HUES48 (cell line): ENCODE results near the gene MPLKIP.

ENCODE experiments used
- H3K27ac ChIP-seq: one replicate; pipeline ENCODE4 v1.7.0; 2013; ENCODE audit warnings: low read depth, low read length, inconsistent platforms
- H3K27me3 ChIP-seq: 2 replicates; pipeline ENCODE4 v1.6.1; 2013; ENCODE audit warnings: mild to moderate bottlenecking, low read length; ENCODE audit not compliant: control insufficient read depth, insufficient read depth
- H3K36me3 ChIP-seq: 2 replicates; pipeline ENCODE4 v1.6.1; 2013; ENCODE audit warnings: low read length; ENCODE audit not compliant: control insufficient read depth, insufficient read depth
- H3K4me1 ChIP-seq: 2 replicates; pipeline ENCODE4 v1.6.1; 2013; ENCODE audit warnings: mild to moderate bottlenecking, low read length; ENCODE audit not compliant: control insufficient read depth, insufficient read depth
- H3K4me3 ChIP-seq: 2 replicates; pipeline ENCODE4 v1.5.1; 2013; ENCODE audit warnings: mild to moderate bottlenecking, low read depth, low read length
- H3K9ac ChIP-seq: 2 replicates; pipeline ENCODE4 v1.6.1; 2013; ENCODE audit warnings: mild to moderate bottlenecking, low read depth, low read length, moderate library complexity
- H3K9me3 ChIP-seq: 2 replicates; pipeline ENCODE4 v1.6.1; 2013; ENCODE audit warnings: low read length; ENCODE audit not compliant: control insufficient read depth, insufficient read depth

Gene MPLKIP

DNA sequence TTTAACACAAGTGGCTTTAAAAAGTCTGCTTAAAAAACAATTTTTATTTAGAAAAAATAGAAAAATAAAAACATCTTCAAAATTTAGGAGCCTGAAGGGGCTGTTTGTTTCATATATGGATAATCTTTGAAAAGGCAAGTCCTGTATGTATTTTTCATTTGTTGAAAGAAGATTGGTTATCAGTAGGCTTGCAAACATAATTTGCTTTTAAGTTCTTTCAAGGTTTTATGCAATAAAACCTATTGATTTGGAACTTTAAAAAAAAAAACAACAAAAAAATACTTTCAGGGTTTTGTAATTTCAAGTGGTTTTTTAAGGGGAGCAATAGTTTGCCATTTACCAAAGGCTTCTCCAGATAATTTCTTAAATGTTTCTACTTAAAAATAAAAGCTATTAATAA, 35.6 kb downstream of the MPLKIP start:
- no peak overlapping the region for H3K27ac ChIP-seq
- no peak overlapping the region for H3K4me3 ChIP-seq
- no peaks in the 10 kb centered on the region for H3K27me3 ChIP-seq
- H3K9me3 ChIP-seq, result no peaks in the 10 kb centered on the region
- H3K9ac ChIP-seq, result no peak overlapping the region
- H3K36me3 ChIP-seq, result peaks cover 30% of the 10 kb centered on the region
- peaks cover 34% of the 10 kb centered on the region for H3K4me1 ChIP-seq

DNA sequence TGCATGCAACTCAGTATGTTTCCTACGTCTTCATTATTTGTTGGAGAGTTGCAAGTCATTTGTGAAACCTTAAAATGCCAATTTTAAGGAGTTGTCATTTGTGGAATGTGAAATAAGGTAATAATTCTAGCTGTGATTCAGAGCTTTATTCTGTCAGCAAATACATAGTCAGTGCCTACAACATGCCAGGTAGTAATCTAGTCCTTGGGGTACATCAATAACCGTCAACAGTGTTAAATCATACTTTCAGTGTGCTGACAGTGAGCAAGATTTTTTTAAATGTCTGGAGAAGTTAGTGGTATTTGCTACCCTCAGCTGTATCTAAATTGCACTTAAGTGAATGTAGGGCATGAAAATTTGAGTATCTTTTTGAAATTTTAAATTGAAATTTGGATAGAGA, 36.7 kb downstream of the MPLKIP start:
- Histone ChIP-seq H3K27me3 (no peaks in the 10 kb centered on the region), H3K4me1 (peaks cover 34% of the 10 kb centered on the region), H3K36me3 (peaks cover 40% of the 10 kb centered on the region), H3K4me3 (no peak overlapping the region), H3K9ac (no peak overlapping the region), H3K27ac (no peak overlapping the region), H3K9me3 (no peaks in the 10 kb centered on the region)

DNA sequence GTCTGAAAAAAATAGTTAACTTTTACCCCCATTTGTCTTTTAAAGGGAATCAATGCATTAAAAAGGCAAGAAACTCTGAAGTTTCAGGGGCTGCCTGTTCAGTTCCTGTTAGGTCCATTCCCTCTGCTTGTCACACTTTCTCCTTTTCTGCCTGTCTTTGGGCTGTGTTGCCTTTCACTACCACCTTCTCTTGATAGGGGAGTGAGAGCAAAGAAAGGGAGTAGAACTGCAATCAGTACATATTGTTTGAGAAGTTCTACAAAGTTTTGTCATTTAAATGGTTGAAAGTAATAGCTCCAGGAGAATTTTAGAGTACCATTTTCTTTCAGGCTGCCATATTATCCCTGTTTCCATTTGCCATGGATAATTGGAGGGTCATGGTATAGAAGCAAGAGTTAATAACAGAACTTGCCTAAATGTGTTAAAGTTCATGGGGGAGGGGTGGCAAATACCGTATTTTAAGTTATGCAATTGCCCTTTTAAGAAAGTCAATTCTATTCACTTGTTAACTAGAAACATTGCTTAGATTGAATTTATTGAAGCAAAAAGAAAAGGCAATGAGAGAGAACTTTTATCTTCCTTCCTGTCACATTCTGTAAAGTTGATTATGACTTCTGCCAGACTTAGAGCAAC, 38.6 kb downstream of the MPLKIP start:
- Histone ChIP-seq H3K27ac (peak overlapping the region; percentile 0), H3K9me3 (no peaks in the 10 kb centered on the region), H3K36me3 (peaks cover 54% of the 10 kb centered on the region), H3K9ac (no peak overlapping the region), H3K4me3 (no peak overlapping the region), H3K27me3 (no peaks in the 10 kb centered on the region), H3K4me1 (peaks cover 34% of the 10 kb centered on the region)

DNA sequence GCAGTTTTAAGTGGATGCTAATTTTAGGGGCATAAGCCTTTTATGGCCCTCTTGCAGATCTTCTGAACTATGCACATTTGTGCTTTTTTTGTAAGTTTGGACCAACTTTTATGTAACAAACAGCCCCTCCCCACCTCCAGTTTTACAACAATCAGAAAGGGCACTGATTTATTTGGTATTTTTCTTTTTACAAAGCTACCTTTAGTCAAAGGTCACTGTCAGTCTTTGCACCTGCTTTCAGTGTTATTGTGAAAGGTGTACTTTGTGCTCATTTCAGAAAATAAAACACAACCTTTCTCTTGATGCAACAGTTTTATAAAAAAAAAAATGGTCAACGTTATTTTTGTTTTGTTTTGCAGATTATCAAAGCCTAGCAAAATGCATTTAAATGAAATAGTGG, 39.2 kb downstream of the MPLKIP start:
- peaks cover 54% of the 10 kb centered on the region for H3K36me3 ChIP-seq
- no peak overlapping the region for H3K9ac ChIP-seq
- no peak overlapping the region for H3K4me3 ChIP-seq
- H3K27me3 ChIP-seq, result no peaks in the 10 kb centered on the region
- H3K4me1 ChIP-seq, result peaks cover 34% of the 10 kb centered on the region
- H3K27ac ChIP-seq, result peak overlapping the region; percentile 0
- no peaks in the 10 kb centered on the region for H3K9me3 ChIP-seq

DNA sequence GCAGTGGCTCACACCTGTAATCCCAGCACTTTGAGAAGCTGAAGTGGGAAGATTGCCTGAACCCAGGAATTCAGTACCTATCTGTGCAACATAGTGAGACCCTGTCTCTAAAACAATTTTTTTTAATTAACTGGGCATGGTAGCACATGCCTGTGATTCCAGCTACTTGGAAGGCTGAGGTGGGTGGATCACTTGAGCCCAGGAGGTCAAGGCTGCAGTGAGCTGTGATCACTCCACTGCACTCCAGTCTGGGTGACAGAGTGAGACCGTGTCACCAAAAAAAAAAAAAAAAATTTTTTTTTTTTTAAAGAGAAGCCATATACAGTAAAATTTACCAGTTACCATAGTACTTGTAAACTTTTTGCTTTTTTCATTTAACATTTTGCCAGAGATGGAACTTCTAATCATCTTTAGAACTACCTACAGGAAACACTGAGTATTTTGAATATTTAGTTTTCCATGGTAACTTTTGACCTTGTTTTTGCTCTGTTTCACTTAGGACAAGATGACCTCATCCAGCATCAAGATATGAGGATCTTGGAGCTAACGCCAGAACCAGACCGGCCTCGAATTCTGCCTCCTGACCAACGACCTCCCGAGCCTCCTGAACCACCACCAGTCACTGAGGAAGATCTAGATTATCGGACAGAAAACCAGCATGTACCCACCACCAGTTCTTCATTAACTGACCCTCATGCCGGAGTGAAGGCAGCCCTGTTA, 40.6 kb downstream of the MPLKIP start:
- Histone ChIP-seq H3K36me3 (peaks cover 67% of the 10 kb centered on the region), H3K4me1 (peaks cover 34% of the 10 kb centered on the region), H3K27me3 (no peaks in the 10 kb centered on the region), H3K9me3 (no peaks in the 10 kb centered on the region), H3K4me3 (no peak overlapping the region), H3K9ac (no peak overlapping the region), H3K27ac (no peak overlapping the region)

DNA sequence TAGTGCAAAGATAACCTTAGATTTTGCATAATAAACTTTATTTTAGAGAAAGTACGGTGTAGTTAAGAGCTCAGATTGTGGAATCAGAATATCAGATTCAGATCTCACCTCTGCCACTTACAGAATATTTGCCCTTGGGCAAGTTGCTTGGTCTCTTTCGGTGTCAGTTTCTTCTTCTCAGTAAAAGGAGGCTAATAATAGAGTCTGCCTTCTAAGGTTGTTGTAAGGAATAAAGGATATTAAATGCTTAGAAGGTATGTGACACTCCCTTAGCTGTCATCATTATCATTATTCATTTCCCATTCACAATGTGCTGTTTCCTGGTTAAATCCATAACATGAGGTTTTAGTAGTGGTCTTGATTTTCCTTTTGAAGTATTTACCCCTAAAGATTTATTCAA, 42.2 kb downstream of the MPLKIP start:
- no peaks in the 10 kb centered on the region for H3K27me3 ChIP-seq

DNA sequence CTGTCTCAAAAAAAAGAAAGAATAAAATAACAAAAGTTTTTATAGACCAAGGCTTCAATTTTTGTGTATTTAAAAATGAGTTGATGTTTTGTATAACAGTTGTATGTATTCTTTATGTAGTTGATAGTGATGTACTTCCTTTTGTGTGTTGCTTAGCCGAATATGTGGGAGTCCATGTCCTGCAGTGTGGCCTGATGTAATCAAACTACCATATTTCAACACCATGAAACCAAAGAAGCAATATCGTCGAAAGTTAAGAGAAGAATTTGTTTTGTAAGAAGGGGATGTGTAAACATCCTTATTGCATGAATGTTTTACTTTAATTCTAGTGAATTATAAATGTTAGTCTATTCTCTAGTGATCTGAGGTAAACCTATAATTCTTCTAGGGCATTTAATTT, 56.6 kb downstream of the MPLKIP start:
- H3K9me3 ChIP-seq, result no peaks in the 10 kb centered on the region
- no peaks in the 10 kb centered on the region for H3K4me1 ChIP-seq
- peaks cover 23% of the 10 kb centered on the region for H3K36me3 ChIP-seq
- no peak overlapping the region for H3K9ac ChIP-seq
- H3K27me3 ChIP-seq, result no peaks in the 10 kb centered on the region
- H3K27ac ChIP-seq, result no peak overlapping the region
- no peak overlapping the region for H3K4me3 ChIP-seq

More for the DNA sequence above, 42.2 kb downstream of the MPLKIP start:
- Histone ChIP-seq H3K4me1 (peaks cover 26% of the 10 kb centered on the region), H3K27ac (no peak overlapping the region), H3K9me3 (no peaks in the 10 kb centered on the region), H3K9ac (no peak overlapping the region), H3K36me3 (peaks cover 73% of the 10 kb centered on the region), H3K4me3 (no peak overlapping the region)
